ENCODE data around the gene TCF19.
A peak's percentile ranks its signal among the peaks of the same experiment; 100 is the strongest.

The TCF19 gene

DNA sequence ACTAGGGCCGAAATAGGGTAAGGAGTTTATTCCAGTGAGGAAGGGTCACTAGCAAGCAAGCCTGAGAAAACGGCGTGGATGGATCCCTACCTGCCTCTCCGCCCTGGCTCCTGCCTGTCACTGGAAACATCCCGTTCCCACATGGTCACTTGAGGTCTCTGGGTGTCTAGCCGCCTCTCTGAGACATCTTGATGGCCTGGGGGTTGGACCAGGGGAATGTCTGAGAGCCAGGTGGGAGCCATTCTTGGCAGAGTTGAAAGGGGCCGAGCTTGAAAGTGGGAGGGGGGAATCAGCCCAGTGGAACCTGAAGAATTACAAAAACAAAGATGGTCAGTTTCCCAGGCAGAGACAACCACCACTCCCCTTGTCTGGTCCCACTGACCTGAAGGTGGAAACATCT, 1.7 kb upstream of the TCF19 start:
- in situ Hi-C loops (cut with HindIII; ENCODE audit: low sequenced_read_pairs) = no loop called here
- no peak overlapping the region for H3K4me3 ChIP-seq (ENCODE audit: low read depth, low read length)
- TF ChIP-seq, protein P1, sequence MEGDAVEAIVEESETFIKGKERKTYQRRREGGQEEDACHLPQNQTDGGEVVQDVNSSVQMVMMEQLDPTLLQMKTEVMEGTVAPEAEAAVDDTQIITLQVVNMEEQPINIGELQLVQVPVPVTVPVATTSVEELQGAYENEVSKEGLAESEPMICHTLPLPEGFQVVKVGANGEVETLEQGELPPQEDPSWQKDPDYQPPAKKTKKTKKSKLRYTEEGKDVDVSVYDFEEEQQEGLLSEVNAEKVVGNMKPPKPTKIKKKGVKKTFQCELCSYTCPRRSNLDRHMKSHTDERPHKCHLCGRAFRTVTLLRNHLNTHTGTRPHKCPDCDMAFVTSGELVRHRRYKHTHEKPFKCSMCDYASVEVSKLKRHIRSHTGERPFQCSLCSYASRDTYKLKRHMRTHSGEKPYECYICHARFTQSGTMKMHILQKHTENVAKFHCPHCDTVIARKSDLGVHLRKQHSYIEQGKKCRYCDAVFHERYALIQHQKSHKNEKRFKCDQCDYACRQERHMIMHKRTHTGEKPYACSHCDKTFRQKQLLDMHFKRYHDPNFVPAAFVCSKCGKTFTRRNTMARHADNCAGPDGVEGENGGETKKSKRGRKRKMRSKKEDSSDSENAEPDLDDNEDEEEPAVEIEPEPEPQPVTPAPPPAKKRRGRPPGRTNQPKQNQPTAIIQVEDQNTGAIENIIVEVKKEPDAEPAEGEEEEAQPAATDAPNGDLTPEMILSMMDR (IDR thresholded peaks at IDR 0.05; ENCODE audit: low read depth, low read length, missing control alignments) = no peak
- no peak for DNase-seq (ENCODE audit: low read depth)

DNA sequence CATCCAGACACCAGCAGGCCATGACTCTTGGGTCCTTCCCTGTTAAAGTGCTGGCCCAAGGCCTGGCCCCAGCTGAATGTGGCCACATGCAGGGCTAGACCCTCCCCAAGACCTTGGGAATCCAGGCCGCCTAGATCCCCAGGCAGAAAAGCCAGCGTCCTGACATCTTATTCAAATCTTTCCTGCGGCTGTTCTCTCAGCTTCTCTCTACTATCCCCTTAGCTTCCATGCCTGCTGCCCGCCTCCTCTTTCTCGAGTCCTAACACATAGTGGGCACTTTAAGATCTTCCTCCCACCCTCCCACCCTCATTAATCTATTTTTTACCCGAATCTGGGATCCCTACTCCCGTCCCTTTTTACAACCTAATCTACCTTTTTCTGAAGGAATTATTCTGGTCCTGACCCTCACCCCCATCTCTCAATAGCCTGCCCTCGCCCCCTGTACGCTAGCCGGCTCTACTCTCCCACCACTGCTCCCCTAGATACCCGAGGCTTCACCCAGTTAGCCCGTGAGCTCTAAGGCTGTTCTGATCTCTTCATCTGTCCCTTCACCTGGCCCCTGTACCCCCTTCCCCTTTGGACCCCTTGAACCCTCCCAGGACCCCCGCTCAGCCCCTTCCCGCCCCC, 763 bp upstream of the TCF19 start, which contains the start of gene CCHCR1:
CCHCR1 (minus strand) TSS at position 290 of the 627 bp plus-strand sequence; CDS start at position 88, 202 bp downstream.
- no peak for DNase-seq (ENCODE audit: low read depth)
- TF ChIP-seq, protein P1 (IDR thresholded peaks at IDR 0.05; ENCODE audit: low read depth, low read length, missing control alignments) = no peak
- in situ Hi-C loops (cut with HindIII; ENCODE audit: low sequenced_read_pairs) = no loop called here
- peak within 1 kb of the TSS; percentile 83 for H3K4me3 ChIP-seq (ENCODE audit: low read depth, low read length)

DNA sequence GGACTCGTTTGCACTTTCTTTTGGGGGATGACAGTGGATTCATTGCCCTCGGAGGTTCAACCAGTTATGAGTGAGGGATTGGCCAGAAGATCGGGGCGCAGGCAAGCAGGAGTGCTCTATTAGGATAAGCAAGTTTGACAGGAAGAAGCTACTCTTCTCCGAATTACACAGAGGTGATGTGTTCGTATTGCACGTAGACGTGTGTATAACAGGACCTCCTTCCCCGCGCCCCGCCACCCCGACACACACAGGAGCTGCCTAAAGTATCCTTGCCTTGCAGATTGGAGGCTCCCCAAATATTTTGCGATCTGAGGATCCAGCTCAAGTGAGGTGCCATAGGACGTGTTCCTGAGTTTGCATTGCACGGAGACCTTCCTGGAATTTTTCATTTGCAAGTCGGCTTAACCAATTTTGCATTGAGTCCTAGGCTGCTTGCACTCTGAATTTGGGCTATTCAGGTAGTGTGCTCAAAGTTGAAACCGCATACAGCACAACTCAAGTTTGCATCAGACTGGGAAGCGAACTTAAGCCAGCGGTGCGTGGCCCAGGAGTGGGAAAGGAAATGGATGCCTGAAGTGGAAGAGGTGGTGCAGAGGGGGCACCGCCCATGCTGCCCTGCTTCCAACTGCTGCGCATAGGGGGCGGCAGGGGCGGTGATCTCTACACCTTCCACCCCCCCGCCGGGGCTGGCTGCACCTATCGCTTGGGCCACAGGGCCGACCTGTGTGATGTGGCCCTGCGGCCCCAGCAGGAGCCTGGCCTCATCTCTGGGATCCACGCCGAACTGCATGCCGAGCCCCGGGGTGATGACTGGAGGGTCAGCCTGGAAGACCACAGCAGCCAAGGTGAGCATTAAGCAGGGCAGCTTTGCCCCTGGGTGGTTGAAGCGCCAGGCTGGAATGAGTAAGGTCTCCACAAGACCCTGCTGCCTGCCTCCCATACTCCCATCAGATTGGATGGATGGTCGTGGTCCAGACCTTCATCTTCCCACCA, 770 bp downstream of the TCF19 start:
- in situ Hi-C loops (cut with HindIII; ENCODE audit: low sequenced_read_pairs) = no loop called here
- DNase-seq (ENCODE audit: low read depth) = no peak
- TF ChIP-seq, protein P1 (IDR thresholded peaks at IDR 0.05; ENCODE audit: low read depth, low read length, missing control alignments) = peak; percentile 13
- peak overlapping the region; percentile 83 for H3K4me3 ChIP-seq (ENCODE audit: low read depth, low read length)

DNA sequence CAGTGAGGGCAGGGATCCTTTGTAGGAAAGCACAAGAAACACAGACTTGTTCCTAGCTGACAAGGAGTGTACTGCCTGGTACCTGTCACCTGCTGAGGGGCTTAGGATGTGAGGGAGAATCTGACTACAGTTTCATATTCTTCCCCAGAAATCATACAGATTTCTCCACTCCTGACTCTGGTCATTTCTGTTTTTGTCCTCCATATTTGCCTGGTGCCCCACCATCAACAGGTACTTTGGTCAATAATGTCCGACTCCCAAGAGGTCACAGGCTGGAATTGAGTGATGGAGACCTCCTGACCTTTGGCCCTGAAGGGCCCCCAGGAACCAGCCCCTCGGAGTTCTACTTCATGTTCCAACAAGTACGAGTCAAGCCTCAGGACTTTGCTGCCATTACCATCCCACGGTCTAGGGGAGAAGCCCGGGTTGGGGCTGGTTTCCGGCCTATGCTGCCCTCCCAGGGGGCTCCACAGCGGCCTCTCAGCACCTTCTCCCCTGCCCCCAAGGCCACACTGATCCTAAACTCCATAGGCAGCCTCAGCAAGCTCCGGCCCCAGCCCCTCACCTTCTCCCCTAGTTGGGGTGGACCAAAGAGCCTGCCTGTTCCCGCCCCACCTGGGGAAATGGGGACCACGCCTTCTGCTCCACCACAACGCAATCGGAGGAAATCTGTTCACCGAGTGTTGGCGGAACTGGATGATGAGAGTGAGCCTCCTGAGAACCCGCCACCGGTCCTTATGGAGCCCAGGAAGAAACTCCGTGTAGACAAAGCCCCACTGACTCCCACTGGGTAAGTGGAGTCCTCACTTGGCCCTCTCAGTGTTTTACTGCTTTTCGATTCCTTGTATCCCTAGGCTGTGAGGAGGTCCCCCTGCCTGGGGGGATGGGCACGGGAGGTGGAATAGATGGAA, 3.1 kb downstream of the TCF19 start:
- in situ Hi-C loops (cut with HindIII; ENCODE audit: low sequenced_read_pairs) = no loop called here
- TF ChIP-seq, protein P1 (IDR thresholded peaks at IDR 0.05; ENCODE audit: low read depth, low read length, missing control alignments) = no peak
- DNase-seq (ENCODE audit: low read depth) = no peak

DNA sequence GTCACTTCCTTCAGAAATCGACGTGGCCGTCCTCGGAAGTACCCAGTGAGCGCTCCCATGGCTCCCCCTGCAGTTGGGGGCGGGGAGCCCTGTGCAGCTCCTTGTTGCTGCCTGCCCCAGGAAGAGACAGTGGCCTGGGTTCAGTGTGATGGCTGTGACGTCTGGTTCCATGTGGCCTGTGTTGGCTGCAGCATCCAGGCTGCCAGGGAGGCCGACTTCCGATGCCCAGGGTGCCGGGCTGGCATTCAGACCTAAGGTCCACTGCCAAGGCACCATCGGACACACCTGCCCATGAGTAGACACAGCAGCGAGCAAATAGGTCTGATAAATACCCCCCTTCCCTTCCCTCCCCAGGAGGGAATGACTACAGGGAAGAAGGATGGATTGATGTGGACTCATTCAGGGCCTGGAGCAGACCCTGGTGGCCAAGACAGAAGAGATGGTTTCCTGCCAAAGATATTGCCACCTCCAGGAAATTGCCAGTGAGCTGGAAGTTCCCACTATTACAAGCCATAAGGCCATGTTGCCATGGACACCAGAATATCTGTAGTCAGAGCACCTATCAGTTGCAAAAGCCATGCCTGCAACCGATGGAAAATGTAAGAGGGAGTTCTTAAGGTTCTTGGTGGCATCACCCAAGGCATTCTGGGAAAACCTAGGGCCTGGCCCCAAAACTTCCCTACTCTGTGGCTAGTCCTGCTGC, 4.2 kb downstream of the TCF19 start:
- no peak overlapping the region for H3K4me3 ChIP-seq (ENCODE audit: low read depth, low read length)
- in situ Hi-C loops (cut with HindIII; ENCODE audit: low sequenced_read_pairs) = no loop called here
- TF ChIP-seq, protein P1 (IDR thresholded peaks at IDR 0.05; ENCODE audit: low read depth, low read length, missing control alignments) = no peak
- no peak for DNase-seq (ENCODE audit: low read depth)

More for the DNA sequence above, 3.1 kb downstream of the TCF19 start:
- H3K4me3 ChIP-seq (ENCODE audit: low read depth, low read length) = no peak overlapping the region
